Lower lobe of right lung (tissue), 2 donors: ENCODE measurements around the gene DPF3. TPM values are rescaled to one million over a fixed set of nuclear protein-coding genes. Genes with fewer than 3 reads are reported as not detected.
A peak's percentile ranks its signal among the peaks of the same experiment; 100 is the strongest.

ENCODE experiments used
- ATAC-seq, 2 donors: fragments of 200-7000 bp; cut with Tn5 transposase; one replicate each; pipeline ENCODE4 v1.9.1; 2020 to 2022; ENCODE audit warnings: mild to moderate bottlenecking in 2 of 2, moderate library complexity in 2 of 2
- DNase-seq: peaks from one replicate; pipeline ENCODE4 v3.0.0-alpha.2; 2020
- H3K27ac ChIP-seq: fragments of 200-600 bp; one replicate; pipeline ENCODE4 v1.8.0; 2022
- H3K27me3 ChIP-seq: fragments of 200-600 bp; one replicate; pipeline ENCODE4 v1.8.0; 2022; ENCODE audit warnings: low read depth
- H3K36me3 ChIP-seq: fragments of 200-600 bp; one replicate; pipeline ENCODE4 v1.8.0; 2022; ENCODE audit warnings: mild to moderate bottlenecking
- H3K4me1 ChIP-seq: fragments of 200-600 bp; one replicate; pipeline ENCODE4 v1.8.0; 2022
- H3K4me3 ChIP-seq: fragments of 200-600 bp; one replicate; pipeline ENCODE4 v1.8.0; 2022; ENCODE audit warnings: mild to moderate bottlenecking
- H3K9me3 ChIP-seq: fragments of 200-600 bp; one replicate; pipeline ENCODE4 v1.8.0; 2022
- intact Hi-C: fragments of 100-400 bp; cut with DNase I; formaldehyde crosslinking; loops from one replicate; pipeline ENCODE4 v1.11.0; 2022
- total RNA-seq: library from RNA; stranded (reverse); fragmentation: NEBNext Ultra II Directional; extraction: Animal tissue kit (Norgen Biotek cat#: 25700); gene quantifications from one replicate; pipeline ENCODE4 v1.2.1, GENCODE V29; 2021
- TF ChIP-seq, protein P1 (sequence below): fragments of 200-600 bp; IDR thresholded peaks from one replicate; pipeline ENCODE4 v1.8.0; 2022; ENCODE audit warnings: antibody characterized with exemption, mild to moderate bottlenecking
- donor health status: DM: no; HTN: yes; CAD: no; lungs with severe emphysema.

Gene DPF3
- total RNA-seq, 1 donor from 2014 or later: 0.59 TPM

DNA sequence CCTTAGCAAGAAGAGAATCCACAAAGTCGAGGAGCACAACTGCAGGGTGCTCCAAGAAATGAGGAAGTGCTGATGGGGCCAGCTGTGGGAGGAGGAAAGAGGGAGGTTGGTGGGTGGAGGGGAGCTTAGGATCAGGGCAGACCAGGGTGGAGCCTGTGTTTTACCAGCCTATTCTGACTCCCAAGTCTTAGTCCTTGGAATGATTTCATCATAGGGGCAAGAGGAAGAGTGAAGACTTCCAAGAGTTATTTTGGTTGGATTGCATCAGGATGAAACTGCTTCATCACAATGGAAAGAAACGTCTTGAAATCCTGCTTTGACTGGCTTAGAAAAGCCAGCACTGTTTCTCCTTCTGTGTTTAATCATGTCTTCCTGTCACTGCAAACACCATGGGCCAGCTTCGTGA is 194.0 kb downstream of the DPF3 start:
- intact Hi-C loops: no loop called here
- Histone ChIP-seq H3K27me3 (no peaks in the 10 kb centered on the region), H3K4me3 (no peak overlapping the region), H3K4me1 (no peaks in the 10 kb centered on the region), H3K36me3 (no peaks in the 10 kb centered on the region), H3K27ac (no peak overlapping the region), H3K9me3 (no peaks in the 10 kb centered on the region)
- TF ChIP-seq, protein P1, sequence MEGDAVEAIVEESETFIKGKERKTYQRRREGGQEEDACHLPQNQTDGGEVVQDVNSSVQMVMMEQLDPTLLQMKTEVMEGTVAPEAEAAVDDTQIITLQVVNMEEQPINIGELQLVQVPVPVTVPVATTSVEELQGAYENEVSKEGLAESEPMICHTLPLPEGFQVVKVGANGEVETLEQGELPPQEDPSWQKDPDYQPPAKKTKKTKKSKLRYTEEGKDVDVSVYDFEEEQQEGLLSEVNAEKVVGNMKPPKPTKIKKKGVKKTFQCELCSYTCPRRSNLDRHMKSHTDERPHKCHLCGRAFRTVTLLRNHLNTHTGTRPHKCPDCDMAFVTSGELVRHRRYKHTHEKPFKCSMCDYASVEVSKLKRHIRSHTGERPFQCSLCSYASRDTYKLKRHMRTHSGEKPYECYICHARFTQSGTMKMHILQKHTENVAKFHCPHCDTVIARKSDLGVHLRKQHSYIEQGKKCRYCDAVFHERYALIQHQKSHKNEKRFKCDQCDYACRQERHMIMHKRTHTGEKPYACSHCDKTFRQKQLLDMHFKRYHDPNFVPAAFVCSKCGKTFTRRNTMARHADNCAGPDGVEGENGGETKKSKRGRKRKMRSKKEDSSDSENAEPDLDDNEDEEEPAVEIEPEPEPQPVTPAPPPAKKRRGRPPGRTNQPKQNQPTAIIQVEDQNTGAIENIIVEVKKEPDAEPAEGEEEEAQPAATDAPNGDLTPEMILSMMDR: no peak
- peak; percentile 63 for DNase-seq
- peak; percentile 70 to 79 for ATAC-seq

- intact Hi-C loops: no loop called here
- Histone ChIP-seq H3K27ac (no peak overlapping the region), H3K9me3 (no peaks in the 10 kb centered on the region), H3K4me3 (no peak overlapping the region), H3K4me1 (no peaks in the 10 kb centered on the region), H3K36me3 (no peaks in the 10 kb centered on the region), H3K27me3 (no peaks in the 10 kb centered on the region)
- DNase-seq (no peak), ATAC-seq (no peak)
- TF ChIP-seq, protein P1: no peak
These were observed 194.5 kb downstream of the DPF3 start for GRCh38 chr14:72699443-72699842.

DNA sequence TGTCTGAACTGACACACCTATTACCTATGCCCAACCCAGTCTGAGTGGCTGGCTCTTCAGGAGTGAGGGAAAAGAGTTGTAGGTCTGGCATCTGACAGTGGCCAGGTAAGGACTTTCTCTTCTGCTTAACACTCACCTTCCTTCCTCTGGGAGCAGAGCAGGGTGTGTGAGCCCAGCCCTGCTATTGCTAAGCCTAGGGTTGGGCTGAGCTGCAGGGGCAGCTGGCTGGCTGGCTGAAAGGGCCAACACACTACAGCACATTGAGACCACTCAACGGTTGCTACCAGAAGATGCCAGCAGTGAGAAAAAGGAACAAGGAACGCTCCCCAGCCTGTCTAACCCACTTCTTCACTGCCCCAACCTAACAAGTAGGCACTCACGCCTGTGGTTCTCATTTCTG is 201.2 kb downstream of the DPF3 start:
- TF ChIP-seq, protein P1: no peak
- Histone ChIP-seq H3K27me3 (no peaks in the 10 kb centered on the region), H3K36me3 (no peaks in the 10 kb centered on the region), H3K9me3 (no peaks in the 10 kb centered on the region), H3K4me3 (no peak overlapping the region), H3K4me1 (no peaks in the 10 kb centered on the region), H3K27ac (no peak overlapping the region)
- ATAC-seq: peak; percentile 36 to 58
- intact Hi-C loops: no loop called here
- DNase-seq: no peak

- intact Hi-C loops: no loop called here
- TF ChIP-seq, protein P1: no peak
- no peaks in the 10 kb centered on the region for H3K36me3 ChIP-seq
These were observed 203.6 kb downstream of the DPF3 start for GRCh38 chr14:72690324-72690723.

GRCh38 chr14:72688990-72689671 is 204.8 kb downstream of the DPF3 start:
- TF ChIP-seq, protein P1: no peak
- H3K27ac ChIP-seq: no peak overlapping the region
- no peak overlapping the region for H3K4me3 ChIP-seq
- H3K9me3 ChIP-seq: no peaks in the 10 kb centered on the region
- intact Hi-C loops: no loop called here
- H3K36me3 ChIP-seq: no peaks in the 10 kb centered on the region
- H3K4me1 ChIP-seq: no peaks in the 10 kb centered on the region
- DNase-seq: no peak
- no peak for ATAC-seq
- no peaks in the 10 kb centered on the region for H3K27me3 ChIP-seq

More at GRCh38 chr14:72690324-72690723, 203.6 kb downstream of the DPF3 start:
- no peak overlapping the region for H3K27ac ChIP-seq
- no peaks in the 10 kb centered on the region for H3K4me1 ChIP-seq
- no peak overlapping the region for H3K4me3 ChIP-seq
- H3K9me3 ChIP-seq: no peaks in the 10 kb centered on the region
- DNase-seq (no peak), ATAC-seq (no peak)
- H3K27me3 ChIP-seq: no peaks in the 10 kb centered on the region
